ENCODE data around the gene GALP. TPM values are rescaled to one million over a fixed set of nuclear protein-coding genes. Genes with fewer than 3 reads are reported as not detected.
"Not testable (repeated sequence)": the region's sequence is repeated elsewhere in the genome, so short reads cannot be mapped to it uniquely, and the experiment has no call there.

GALP gene
- total RNA-seq: not detected in 2 replicates

DNA sequence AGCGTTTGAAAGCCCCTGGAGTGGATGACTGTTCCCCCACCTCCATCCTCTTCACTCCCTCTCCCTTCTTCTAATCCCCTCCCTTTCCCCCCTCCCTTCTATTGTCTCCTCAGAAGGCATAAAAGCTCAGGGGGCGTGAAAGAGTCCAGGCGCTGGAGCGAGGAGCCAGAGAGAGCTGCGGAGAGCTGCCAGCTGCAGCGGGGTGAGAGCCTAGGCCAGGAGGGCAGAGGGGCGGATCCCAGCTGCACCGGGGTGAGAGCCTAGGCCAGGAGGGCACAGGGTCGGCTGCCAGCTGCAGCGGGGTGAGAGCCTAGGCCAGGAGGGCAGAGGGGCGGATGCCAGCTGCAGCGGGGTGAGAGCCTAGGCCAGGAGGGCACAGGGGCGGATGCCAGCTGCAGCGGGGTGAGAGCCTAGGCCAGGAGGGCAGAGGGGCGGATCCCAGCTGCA lies at the start of gene GALP:
TSS of gene GALP (plus strand) at position 148 of the 447 bp plus-strand sequence. CDS start 1,101 bp downstream, outside the sequence.
- H3K4me3 ChIP-seq (ENCODE audit: low read depth, low read length); DNase-seq (ENCODE audit: low read depth): not testable (repeated sequence)

DNA sequence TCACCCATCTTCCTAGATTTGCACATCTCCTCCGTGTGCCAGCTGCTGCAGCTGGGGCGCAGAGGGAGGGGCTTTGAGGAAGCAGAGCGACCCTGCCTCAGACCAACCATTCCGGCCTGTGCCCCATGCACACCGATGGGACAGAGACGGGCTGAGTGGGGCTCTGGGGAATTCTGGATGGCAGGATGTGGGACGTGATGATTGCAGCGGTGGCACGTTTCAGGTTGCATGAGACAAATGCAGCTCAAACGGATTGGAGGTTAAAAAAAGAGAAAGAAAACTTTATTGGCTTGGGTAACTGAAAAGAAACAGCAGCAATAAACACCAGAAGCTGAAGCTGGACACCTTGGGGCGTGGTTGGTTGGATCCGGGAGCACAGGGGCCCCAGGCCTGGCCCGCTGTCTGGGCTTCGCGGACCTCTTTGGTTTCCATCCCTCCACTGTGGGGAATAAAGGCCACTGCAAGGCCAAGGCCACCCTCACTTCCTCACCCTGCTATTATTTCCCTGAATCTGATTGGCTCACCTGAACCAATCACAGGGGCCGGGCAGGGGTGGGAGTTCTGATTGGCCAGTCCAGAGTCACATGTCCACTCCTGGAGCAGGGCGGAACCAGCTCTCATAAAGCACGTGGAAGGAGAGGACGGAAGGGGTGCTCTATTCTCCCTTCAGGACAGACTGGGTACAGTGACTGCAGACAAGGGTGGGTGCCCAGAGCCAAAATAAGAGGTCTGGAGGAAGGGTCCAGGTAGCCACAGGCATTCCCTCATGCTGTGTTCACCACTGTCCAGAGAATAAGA lies 48.6 kb upstream of the GALP start:
- H3K4me3 ChIP-seq (ENCODE audit: low read depth, low read length): no peak overlapping the region
- DNase-seq (ENCODE audit: low read depth): no peak
- TF ChIP-seq, protein P1, sequence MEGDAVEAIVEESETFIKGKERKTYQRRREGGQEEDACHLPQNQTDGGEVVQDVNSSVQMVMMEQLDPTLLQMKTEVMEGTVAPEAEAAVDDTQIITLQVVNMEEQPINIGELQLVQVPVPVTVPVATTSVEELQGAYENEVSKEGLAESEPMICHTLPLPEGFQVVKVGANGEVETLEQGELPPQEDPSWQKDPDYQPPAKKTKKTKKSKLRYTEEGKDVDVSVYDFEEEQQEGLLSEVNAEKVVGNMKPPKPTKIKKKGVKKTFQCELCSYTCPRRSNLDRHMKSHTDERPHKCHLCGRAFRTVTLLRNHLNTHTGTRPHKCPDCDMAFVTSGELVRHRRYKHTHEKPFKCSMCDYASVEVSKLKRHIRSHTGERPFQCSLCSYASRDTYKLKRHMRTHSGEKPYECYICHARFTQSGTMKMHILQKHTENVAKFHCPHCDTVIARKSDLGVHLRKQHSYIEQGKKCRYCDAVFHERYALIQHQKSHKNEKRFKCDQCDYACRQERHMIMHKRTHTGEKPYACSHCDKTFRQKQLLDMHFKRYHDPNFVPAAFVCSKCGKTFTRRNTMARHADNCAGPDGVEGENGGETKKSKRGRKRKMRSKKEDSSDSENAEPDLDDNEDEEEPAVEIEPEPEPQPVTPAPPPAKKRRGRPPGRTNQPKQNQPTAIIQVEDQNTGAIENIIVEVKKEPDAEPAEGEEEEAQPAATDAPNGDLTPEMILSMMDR (IDR thresholded peaks at IDR 0.05; ENCODE audit: insufficient read depth, low read depth, low read length): no peak

DNA sequence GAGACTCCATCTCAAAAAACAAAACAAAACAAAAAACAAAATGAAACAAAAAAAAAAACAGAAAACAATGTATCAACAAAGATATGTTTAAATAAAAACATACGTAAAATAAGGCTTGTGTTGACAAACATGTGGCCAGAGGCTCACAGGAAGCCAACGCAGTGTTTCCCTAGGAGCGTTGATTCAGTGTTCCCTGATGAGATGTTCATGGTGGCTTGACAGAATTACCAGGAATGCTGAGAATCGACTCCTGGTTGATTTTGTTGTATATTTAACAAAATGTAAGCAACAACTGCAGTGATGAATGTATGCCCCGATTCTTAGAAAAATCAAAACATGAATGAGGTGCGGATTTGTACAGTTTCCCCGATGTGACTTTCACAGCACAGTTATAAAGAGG lies 45.8 kb upstream of the GALP start:
- TF ChIP-seq, protein P1 (IDR thresholded peaks at IDR 0.05; ENCODE audit: insufficient read depth, low read depth, low read length): no peak
- DNase-seq (ENCODE audit: low read depth): no peak
- no peak overlapping the region for H3K4me3 ChIP-seq (ENCODE audit: low read depth, low read length)

DNA sequence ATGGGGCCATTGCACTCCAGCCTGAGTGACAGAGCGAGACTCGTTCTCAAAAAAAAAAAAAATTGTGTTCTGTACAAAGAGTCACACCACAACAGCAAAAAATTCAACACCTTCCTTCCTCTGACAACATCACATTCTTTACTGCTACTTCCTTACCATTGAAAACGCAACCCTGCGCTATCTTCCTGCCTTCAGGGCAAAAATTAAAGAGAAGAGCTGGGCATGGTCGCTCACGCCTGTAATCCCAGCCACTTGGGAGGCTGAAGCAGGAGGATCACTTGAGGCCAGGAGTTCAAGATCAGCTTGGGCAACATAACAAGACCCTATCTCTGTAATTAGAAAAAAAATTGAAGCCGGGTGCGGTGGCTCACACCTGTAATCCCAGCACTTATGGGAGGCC lies 44.2 kb upstream of the GALP start:
- DNase-seq (ENCODE audit: low read depth): no peak
- TF ChIP-seq, protein P1 (IDR thresholded peaks at IDR 0.05; ENCODE audit: insufficient read depth, low read depth, low read length): no peak
- H3K4me3 ChIP-seq (ENCODE audit: low read depth, low read length): no peak overlapping the region

DNA sequence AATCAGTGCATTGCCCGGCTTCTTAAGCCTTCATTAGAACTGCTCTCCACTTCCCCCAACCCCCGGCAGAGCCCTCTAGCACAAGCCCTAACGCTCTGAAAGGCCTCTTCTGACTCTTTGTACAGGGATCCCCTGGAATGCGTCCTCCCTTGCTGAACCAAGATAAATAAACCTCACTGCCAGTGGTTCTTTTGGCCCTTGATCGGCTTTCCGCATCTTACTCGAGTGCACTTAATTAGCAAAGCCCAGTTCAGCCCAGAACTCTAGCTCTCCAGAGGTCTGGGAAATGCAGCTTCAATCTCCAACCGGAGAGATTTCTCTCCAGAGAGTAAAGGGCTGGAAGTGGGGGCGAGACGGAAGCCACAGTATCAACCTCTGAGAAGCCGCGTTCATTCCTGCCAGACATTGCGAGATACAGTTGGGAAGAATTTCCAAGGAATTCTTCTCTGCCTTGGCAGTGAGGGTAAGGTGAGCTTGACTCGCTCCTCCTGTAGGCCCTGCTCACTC lies 43.4 kb upstream of the GALP start:
- peak; percentile 53 for DNase-seq (ENCODE audit: low read depth)
- TF ChIP-seq, protein P1 (IDR thresholded peaks at IDR 0.05; ENCODE audit: insufficient read depth, low read depth, low read length): no peak
- H3K4me3 ChIP-seq (ENCODE audit: low read depth, low read length): no peak overlapping the region

GRCh38 chr19:56133858-56134653 lies 41.8 kb upstream of the GALP start:
- DNase-seq (ENCODE audit: low read depth): no peak
- no peak overlapping the region for H3K4me3 ChIP-seq (ENCODE audit: low read depth, low read length)
- TF ChIP-seq, protein P1 (IDR thresholded peaks at IDR 0.05; ENCODE audit: insufficient read depth, low read depth, low read length): no peak

GRCh38 chr19:56134654-56134921 lies 41.2 kb upstream of the GALP start:
- H3K4me3 ChIP-seq (ENCODE audit: low read depth, low read length): no peak overlapping the region
- no peak for DNase-seq (ENCODE audit: low read depth)
- TF ChIP-seq, protein P1 (IDR thresholded peaks at IDR 0.05; ENCODE audit: insufficient read depth, low read depth, low read length): no peak

Measured in fibroblast of villous mesenchyme (primary cell).